CD1c-positive myeloid dendritic cell (primary cell): ENCODE data around the gene LRRC7.

Experiments used
- DNase-seq: peaks from one replicate; pipeline ENCODE4 v3.0.0-alpha.2; 2016; ENCODE audit errors: extremely low spot score

LRRC7 gene

GRCh38 chr1:69567652-69568420, at the start of gene LRRC7:
Gene LRRC7, plus strand, starts transcription at chr1:69567922. Its CDS starts 718 bp downstream, at chr1:69568640.
- no peak for DNase-seq

GRCh38 chr1:69519006-69519405, 48.7 kb upstream of the LRRC7 start:
- no peak for DNase-seq

- DNase-seq, result no peak
Measured at GRCh38 chr1:69520326-69520725, 47.4 kb upstream of the LRRC7 start.

- DNase-seq, result no peak
Measured at GRCh38 chr1:69523032-69523431, 44.7 kb upstream of the LRRC7 start.

GRCh38 chr1:69523461-69523860, 44.3 kb upstream of the LRRC7 start:
- DNase-seq, result no peak

- no peak for DNase-seq
Measured at GRCh38 chr1:69524015-69524414, 43.7 kb upstream of the LRRC7 start.

- no peak for DNase-seq
Measured at GRCh38 chr1:69527273-69527672, 40.4 kb upstream of the LRRC7 start.

GRCh38 chr1:69528376-69528775, 39.3 kb upstream of the LRRC7 start:
- DNase-seq, result no peak

GRCh38 chr1:69533343-69533742, 34.4 kb upstream of the LRRC7 start:
- DNase-seq, result no peak

- DNase-seq, result no peak
Measured at GRCh38 chr1:69534829-69535228, 32.9 kb upstream of the LRRC7 start.

GRCh38 chr1:69535490-69535889, 32.2 kb upstream of the LRRC7 start:
- DNase-seq, result no peak

- no peak for DNase-seq
Measured at GRCh38 chr1:69540052-69540451, 27.7 kb upstream of the LRRC7 start.

- DNase-seq, result no peak
Measured at GRCh38 chr1:69551476-69552324, 16.0 kb upstream of the LRRC7 start.

- DNase-seq, result no peak
Measured at GRCh38 chr1:69553726-69554125, 14.0 kb upstream of the LRRC7 start.

GRCh38 chr1:69568421-69569174, 876 bp downstream of the LRRC7 start:
- DNase-seq, result no peak

GRCh38 chr1:69569175-69569541, 1.4 kb downstream of the LRRC7 start:
- no peak for DNase-seq

GRCh38 chr1:69569576-69570328, 2.0 kb downstream of the LRRC7 start:
- DNase-seq, result peak; percentile 24

- no peak for DNase-seq
Measured at GRCh38 chr1:69570356-69570755, 2.6 kb downstream of the LRRC7 start.

- no peak for DNase-seq
Measured at GRCh38 chr1:69572921-69573320, 5.2 kb downstream of the LRRC7 start.

- no peak for DNase-seq
Measured at GRCh38 chr1:69573911-69574310, 6.2 kb downstream of the LRRC7 start.

GRCh38 chr1:69585666-69586065, 17.9 kb downstream of the LRRC7 start:
- DNase-seq, result no peak

GRCh38 chr1:69587391-69587790, 19.7 kb downstream of the LRRC7 start:
- no peak for DNase-seq
